GM21360 (cell line): ENCODE data around the gene GKN1.

Source experiments
- ATAC-seq: cut with Tn5 transposase; IDR thresholded peaks from one replicate; pipeline ENCODE4 v1.9.1; 2021; ENCODE audit warnings: mild to moderate bottlenecking, moderate library complexity; ENCODE audit not compliant: unreplicated experiment

The GKN1 gene, protein sequence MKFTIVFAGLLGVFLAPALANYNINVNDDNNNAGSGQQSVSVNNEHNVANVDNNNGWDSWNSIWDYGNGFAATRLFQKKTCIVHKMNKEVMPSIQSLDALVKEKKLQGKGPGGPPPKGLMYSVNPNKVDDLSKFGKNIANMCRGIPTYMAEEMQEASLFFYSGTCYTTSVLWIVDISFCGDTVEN

DNA sequence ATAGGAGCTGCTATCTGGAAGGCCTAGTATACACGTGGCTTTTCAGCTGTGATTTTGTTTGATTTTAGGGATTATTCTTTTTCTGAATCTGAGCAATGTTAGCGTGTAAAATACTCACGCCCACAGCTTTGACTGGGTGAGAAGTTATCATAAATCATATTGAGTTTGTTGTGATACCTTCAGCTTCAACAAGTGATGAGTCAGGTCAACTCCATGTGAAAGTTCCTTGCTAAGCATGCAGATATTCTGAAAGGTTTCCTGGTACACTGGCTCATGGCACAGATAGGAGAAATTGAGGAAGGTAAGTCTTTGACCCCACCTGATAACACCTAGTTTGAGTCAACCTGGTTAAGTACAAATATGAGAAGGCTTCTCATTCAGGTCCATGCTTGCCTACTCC is at the start of gene GKN1:
TSS of gene GKN1 (plus strand) at position 386 of the 400 bp plus-strand sequence. CDS start 42 bp downstream, outside the sequence.
- no peak for ATAC-seq

DNA sequence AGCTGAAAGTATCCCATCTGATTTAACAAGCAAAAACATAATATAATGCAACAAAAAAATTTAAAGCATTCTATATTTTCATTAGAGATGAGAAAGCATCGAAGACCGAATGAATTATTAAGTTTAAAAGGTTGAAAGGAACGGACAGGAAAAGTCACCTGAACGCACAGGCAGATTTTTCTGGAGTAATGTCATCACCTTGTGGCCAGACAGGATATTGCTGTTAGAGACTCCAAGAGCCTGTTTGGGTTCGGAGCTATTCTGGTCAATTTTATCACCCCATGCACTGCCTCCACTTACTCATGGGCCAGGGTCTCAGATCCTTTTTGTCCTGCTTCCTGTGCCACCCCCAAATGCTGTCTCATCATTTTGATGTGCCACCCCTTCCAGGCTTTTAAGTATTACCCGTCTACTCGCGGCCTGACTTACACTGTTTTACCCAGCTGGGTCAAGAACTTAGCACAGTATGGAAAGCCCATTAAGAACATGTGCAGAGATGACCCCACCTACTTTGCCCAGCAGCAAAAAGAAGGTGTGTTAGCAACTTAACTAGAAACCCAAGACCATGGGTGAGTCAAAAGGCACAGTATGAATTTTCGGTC is 49.0 kb upstream of the GKN1 start:
- ATAC-seq: peak; percentile 51

DNA sequence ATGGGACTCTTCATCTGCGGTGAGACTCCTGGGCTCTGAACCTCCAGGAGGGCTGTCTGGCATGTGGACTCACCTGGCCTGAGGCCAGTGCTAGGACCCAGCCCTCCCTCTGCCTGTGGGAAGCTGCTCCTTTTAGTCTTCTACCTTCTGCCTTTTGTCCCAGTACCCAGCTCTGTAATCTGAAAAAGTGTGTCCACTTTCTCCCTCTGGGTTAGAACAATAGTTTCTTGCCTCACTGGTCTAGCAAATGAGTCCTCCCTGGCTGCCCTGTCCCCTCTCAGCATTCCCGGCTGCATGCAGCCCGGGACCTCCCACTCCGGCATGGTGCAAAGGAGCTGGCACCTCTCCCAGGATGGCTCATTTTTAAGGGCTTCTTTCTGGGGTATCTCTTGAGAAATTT is 47.6 kb upstream of the GKN1 start:
- no peak for ATAC-seq

DNA sequence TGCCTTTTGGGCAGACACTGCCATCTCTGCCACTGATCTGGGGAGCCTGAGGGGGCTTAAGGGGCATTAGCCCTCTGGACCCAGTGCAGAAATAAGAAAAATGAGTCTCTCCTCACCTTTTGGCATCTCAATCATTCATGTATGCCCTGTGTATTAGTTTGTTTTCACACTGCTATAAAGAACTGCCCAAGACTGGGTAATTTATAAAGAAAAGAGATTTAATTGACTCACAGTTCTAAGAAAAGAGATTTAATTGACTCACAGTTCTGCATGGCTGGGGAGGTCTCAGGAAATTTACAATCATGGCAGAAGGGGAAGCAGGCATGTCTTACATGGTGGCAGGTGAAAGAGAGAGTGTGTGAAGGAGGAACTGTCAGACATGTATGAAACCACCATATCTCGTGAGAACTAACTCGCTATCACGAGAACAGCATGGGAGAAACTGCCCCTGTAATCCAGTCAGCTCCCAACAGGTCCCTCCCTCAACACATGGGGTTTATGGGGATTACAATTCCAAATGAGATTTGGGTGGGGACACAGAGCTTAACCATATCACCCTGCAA is 43.2 kb upstream of the GKN1 start:
- no peak for ATAC-seq

DNA sequence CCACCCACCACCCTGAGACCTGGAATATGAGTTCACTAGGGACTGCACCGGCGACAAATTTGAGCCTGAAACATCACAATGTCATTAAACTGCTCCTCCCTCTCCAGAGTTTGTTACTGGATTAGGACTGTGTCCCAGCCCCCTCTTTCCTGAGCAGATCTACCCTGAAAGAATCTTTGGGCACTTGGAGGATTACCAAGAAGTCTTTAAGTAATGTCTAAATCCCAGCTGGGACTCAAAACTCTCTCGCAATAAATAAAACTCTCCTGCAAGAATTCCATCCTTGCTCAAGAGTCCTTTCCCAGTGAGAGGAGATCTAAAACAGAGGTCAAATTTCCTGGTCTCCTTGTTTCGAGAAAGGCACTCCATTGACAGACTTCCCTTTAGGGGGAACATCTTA is 42.6 kb upstream of the GKN1 start:
- no peak for ATAC-seq

DNA sequence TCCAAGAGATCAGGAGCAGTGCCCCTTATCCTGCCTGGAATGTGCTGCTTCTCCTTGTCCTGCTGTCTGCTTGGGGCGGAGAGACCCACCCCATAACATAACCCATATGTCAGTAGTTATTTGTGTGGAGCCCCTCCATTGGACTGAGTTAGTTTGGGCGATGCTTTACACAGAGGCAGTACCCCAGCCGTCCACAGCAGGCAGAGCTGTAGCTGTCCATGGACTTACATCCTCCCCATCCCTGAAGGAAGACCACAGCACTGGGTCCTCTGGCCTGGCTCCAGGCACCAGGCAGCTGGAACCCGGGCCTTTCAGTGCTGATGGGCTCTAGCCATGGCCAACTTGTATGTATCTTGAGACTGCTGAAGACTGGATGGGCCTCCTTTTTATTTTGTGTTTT is 42.0 kb upstream of the GKN1 start:
- ATAC-seq: no peak

DNA sequence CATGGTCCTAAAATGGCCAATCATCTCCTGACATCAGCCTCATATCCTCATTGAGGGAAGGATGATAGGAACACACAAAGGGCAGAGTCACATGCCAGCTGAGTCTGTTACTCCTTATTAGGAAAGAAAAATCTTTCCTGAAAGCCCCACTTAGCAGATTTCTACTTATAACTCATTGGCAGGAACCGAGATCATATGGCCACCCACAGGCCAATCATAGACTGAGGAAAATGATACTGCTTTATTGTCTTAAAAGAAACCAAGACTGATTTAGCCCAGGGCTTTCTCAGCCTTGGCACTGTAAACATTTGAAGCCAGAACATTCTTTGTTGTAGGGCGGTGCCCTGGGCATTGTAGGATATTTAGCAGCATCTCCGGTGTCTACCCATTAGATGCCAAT is 40.4 kb upstream of the GKN1 start:
- ATAC-seq: no peak

DNA sequence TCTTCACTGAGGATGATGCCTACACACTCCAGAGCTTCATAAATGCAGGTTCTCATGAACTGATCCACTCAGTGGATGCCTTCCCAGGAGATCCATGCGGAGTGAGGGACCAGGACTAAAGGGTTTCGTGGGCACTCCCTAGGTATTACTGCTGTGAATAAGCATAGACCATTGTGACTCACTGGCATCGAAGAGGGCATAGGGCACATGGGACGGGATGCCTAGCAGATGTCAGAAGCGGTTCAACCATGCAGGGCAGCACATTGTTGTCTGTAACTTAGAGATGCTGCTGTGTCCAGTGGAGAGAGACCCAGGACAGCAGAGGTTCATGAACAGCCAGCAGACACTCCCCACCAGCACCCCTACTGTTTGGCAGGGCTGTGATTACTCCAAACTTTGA is 39.0 kb upstream of the GKN1 start:
- ATAC-seq: no peak

DNA sequence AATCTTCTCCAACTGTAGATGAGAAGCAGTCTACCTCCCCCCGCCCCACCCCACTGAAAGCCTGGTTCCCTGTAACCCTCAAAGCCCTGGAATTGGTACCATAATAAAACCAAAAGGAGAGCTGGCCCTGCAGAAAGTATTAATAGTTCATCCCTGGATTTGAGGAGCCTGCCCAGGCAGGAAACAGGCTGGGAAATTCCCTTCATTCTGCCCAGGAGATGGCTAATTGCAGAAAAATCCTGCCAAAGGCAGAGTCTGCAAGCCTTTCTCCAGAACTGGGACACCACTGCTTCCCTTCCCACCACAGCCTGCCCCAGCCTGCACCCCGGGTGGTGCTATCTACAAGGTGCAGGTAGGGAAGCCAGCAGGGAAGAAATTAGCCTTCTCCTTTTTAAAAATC is 38.0 kb upstream of the GKN1 start:
- no peak for ATAC-seq

DNA sequence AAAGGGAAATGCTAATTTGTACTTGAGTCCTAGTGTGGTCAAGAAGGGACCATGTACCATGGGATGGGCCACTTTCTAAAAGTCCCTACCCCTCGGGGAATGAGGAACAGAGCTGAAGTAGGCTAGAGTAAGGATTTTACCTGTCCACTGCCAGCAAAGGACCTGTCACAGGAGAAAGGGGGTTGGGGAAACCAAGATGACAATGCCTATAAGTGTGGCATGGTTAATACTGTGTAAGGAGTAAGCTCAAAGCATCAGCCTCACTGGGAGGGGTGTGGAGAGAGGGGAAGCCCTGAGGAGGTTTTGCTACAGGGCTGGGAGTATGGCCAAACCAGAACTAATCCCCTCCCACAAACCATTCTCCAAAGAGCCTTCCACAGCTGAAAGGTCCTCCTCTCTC is 37.5 kb upstream of the GKN1 start:
- ATAC-seq: no peak

DNA sequence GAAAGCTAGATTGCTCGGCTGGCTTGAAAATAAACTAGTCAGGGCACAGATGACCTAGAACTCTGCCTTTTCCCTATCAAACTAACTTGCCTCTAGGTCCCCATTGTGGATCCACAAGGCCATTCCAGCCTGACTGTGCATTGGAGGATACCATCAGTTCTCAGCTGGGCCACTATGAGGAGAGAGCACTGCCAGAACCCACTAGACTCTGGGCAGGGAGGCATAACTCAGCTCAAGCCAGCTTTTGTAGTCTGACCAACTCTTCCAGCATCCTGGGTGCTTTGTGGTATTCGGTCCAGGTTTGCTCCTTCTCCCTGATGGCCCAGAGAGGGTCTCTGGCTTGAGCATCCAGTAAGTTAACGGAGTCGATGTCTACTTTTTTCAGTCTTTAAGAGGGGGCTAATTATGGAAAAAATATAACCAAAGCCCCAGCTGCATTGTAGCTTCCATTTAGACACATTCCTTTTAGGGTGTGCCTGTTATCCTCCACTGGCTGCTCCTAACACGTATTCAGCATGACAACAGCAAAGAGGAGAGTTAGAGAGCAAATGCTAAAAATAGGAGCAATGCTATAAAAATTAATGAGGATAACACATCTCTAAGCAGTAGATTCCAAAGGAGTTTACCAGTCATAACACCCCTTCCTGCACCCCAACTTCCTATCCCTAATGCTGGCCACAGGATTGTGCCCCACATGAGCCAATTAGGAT is 36.9 kb upstream of the GKN1 start:
- ATAC-seq: no peak

DNA sequence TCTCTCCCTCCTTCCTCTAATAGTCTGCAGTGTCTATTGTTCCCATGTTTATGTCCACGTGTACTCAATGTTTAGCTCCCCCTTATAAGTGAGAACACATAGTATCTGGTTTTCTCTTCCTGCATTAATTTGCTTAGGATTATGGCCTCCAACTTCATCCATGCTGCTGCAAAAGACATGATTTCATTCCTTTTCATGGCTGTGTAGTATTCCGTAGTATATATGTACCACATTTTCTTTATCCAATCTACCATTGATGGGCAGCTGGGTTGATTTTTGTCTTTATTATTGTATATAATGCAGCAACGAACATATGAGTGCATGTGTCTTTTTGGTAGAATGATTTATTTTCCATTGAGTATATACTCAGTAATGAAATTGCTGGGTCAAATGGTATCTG is 35.5 kb upstream of the GKN1 start:
- ATAC-seq: no peak

DNA sequence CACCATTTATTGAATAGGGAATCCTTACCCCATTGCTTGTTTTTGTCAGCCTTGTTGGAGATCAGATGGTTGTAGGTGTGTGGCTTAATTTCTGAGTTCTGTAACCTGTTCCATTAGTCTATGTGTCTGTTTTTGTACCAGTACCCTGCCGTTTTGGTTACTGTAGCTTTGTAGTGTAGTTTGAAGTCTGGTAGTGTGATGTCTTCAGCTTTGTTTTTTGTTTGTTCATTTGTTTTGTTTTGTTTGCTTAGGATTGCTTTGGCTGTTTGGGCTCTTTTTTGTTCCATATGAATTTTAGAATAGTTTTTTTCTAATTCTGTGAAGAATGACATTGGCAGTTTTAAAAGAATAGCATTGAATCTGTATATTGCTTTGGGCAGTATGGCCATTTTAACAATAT is 34.5 kb upstream of the GKN1 start:
- ATAC-seq: no peak

DNA sequence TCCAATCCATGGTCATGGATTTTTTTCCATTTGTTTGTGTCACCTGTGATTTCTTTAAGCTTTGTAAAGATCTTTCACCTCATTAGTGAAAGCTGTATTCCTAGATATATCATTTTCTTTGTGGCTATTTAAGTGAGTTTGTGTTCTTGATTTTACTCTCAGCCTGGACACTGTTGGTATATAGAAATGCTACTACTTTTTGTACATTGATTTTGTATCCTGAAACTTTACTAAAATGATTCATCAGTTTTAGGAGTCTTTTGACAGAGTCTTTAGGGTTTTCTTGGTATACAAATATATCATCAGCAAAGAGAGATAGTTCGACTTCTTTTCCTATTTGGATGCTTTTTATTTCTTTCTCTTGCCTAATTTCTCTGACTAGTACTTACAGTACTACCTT is 34.1 kb upstream of the GKN1 start:
- ATAC-seq: no peak

DNA sequence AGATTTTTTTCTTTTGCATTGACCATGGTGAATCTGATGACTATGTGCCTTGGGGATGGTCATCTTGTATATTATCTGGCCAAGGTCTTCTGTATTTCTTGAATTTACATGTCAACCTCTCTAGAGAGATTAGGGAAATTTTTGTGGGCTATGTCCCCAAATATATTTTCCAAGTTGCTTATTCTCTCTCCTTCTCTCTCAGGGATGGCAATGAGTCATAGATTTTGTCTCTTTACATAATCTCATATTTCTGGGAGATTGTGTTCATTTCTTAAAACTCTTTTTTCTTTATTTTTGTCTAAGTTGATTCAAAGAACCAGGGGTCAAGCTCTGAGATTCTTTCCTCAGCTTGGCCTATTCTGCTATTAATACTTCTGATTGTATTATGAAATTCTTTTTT is 31.6 kb upstream of the GKN1 start:
- ATAC-seq: no peak

DNA sequence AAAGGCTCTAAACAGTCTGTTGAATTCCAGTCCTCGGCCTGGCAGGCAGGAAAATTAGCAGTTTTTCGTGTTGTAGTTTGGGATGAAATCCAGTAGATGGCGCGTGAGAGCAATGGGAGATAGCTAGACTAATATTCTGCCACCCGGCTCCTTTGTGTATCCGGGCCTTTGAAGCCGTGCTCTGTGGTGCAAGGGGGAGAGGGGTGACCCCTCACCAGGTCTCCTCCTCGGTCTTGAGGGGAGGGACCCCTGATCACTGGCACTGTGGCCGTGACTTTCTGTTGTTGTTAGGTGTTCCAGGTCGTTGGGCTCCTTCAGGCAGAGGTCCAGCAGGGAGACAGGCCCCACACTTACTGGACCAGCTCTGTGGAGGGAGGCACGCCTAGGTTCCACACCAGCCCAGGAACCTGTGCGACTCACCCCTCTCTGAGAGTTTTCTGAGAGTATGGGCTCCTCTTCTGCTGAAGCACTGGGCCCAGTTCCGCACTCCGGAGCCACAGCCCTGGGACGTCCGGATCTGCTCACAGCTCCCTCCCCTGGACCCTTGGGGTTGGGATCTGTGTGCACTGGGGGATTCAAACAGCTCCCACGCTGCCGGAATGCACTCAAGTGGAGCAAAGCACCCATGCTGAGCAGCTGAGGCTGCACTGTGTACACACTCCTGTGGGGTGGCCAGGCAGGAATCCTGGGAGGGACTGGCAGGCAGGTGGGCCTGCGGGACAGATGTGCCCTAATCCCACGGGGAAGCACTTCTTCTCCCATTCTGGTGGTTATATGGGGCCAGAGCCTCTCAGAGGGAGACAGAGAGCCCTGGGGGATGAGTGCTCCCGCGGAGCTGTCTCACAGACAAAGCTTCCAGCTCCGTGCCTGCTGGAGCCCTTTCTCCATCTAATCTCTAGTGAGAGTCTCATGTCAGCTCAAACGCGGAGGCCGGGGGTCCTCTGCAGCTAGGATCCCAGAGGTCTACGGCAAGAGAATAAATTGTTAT is 30.6 kb upstream of the GKN1 start:
- no peak for ATAC-seq

DNA sequence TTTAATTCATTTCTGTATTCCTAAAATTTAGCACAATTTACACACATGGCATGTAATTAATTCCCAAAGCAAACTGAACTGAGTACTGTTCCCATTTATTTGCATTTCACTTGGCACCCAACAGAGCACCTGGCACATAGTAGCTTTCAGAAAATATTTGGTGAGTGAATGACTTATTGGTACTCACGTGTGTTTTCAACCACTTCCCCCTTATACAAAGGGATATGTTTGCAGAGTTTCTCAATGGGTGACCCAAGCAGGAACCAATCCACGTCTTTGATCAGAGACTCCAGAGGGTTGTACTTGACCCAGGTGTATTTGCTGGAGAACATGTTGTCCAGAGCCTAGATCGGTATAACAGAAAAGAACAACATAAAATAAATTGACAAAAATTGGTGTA is 28.3 kb upstream of the GKN1 start:
- no peak for ATAC-seq

DNA sequence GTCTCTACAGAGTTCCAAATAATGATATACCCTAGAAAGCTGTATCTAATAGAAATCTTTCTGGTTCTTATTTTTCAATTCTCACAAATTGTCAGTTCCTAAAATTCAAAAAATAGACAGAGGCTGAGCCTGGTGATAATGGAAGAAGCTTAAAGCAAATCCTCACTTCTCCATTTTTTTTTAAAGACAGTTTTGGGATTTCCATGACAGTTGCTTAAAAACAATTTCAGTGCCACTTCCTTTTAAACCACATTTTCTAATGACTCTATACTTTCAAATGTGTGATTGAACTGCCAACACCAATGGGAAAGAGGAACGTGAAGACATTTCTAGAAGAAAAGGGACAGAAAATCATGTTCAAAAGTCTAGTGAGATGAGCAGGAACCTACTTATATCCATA is 25.7 kb upstream of the GKN1 start:
- no peak for ATAC-seq

DNA sequence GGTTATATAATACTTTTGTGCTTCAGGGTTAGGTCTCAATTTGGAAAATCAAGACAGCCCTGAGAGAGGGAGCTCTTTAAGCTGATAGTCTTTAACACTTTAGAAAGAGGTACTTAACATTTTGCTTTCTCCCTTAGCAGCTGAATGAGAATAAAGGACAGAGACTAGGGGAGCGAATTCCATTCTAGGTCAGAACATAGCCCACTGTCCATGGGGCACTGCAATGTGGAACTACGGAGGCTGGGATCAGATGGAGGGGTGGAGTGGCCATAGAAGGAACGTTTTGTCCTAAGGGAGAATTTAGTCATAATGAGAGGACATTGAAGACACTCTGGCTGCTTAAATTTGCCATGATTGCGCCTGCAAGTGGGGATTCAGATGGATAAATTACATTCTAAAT is 22.5 kb upstream of the GKN1 start:
- ATAC-seq: no peak

DNA sequence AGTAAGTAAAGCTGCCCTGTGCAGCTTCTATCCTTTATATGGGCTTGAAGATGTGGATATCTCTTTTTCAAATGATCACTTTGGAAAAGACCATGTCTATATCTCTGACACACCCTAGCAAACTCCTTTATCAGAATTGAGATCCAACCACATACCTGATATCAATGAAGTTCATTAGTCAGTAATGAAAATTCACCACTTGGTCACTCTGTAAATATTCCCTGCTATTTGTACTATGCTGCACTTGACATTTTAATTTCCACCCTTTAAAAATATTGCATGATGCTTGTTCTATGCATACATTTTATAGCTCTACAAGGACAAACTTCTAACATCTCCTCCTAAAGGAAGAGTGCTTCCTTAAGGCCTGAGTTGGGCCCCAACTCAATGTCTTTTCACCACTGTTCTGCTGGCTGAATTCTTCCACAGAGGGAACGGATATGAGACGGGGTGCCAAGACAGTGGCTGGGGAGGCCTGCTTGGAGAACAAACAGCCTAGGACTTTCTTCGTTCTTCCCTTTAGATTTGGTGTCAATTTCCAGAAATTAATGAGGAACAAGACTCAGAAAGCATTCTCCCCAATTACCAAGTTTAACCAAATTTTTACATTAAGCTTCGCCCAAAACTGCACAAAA is 21.4 kb upstream of the GKN1 start, which contains the start of gene GKN2:
TSS of gene GKN2 (minus strand) at position 7 of the 635 bp plus-strand sequence. CDS start 32 bp downstream, outside the sequence.
- no peak for ATAC-seq
